HG03066 (cell line): Measurements from ENCODE around the gene IGSF22.
"Not testable (repeated sequence)": the region's sequence is repeated elsewhere in the genome, so short reads cannot be mapped to it uniquely, and the experiment has no call there.

Experiments used
- ATAC-seq: cut with Tn5 transposase; IDR thresholded peaks from one replicate; pipeline ENCODE4 v1.9.1; 2021; ENCODE audit warnings: low read depth; ENCODE audit not compliant: unreplicated experiment

IGSF22 gene

DNA sequence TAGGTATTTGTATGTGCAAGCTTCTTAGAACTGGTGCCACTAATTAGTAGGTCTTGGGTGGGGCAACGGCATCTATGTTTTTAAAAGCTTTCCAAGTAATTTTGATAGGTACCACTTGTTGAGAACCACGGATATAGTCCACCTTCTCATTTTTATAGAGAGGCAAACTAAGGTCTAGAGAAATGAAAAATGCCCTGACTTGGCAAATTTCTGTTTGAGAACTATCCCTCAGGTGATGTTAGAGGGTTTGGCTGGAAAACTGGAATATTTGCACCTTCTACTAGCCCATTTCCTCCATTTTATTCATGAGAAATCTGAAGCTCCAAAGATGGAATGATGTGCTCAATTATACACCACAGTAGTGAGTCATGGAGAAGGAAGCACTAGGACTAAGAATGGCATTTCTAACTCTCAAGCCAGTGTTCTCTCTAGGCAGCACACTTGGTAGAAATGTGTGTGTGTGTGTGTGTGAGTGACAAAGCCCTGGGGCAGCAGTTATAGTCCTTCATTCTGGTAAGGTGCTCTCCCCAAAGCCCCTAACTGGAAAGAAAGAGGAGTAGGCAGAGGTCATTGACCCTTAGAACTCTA is 29.3 kb downstream of the IGSF22 start:
- no peak for ATAC-seq

DNA sequence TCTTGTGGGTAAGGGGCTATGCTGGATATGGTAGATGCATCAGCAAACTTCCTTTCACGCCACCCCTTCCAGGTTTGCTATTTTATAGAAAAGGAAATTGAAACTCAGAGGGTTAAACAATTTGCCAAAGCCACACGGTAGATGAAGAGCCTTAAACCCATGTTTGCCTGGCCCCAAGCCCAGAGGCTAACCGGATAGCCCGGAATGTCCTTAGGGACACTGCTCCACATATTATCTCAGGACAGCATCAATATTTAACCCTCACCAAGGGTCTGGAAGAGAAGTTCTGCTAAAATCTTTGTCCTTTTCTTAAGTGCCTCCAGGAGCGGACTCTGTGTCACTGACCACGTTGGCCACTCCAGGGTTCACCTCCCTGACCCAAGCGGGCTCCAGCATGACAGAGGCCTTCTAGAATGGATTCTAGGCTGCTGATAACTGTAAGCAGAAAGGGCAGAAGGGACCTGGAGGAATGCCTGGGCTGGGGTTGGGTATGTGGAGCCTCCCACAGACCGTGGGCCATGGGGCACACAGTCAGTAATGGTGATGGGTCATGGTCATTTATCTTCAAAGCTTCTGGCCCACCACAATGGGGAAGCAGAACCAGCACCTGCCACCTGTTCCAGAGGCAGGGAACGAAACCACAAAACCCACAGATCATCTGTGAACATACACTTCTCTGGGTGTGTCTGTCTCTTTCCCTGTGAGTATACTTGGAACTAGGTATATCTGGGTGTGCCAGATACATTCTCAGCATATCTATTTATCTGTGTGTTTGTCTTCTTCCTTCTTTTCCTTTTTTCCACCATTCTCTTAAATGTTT is 32.8 kb downstream of the IGSF22 start:
- ATAC-seq = no peak

DNA sequence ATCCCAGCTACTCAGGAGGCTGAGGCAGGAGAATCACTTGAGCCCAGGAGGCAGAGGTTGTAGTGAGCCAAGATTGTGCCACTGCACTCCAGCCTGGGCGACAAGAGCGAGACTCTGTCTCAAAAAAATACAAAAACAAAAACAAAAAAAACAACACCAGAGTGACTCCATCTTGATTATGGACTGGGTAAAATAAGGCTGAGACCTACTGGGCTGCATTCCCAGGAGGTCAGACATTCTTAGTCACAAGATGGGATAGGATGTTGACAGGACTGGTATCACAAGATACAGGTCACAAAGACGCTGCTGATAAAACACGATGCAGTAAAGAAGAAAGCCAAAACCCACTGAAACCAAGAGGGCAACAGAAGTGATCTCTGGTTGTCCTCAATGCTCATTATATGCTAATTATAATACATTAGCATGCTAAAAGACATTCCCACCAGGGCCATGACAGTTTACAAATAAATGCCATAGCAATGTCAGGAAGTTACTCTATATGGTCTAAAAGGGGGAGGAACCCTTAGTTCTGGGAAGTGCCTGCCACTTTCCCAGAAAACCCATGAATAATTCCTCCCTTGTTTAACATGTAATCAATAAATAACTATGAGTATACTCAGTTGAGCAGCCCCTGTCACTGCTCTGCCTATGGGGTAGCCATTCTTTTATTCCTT is 34.4 kb downstream of the IGSF22 start:
- ATAC-seq = not testable (repeated sequence)

- ATAC-seq = no peak
Observed at GRCh38 chr11:18684267-18684666, 41.7 kb downstream of the IGSF22 start.

DNA sequence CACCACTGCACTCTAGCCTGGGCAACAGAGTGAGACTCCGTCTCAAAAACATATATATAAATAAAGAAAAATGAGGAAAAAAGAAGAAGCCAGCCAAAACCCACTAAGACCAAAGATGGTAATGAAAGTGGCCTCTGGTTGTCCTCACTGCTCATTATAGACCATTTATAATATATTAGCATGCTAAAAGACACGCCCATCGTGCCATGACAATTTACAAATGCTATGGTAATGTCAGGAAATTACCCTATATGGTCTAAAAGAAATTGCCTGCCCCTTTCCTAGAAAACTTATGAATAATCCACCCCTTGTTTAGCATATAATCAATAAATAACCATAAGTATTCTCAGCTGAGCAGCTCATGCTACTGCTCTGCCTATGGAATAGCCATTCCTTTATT is 43.5 kb downstream of the IGSF22 start:
- no peak for ATAC-seq

DNA sequence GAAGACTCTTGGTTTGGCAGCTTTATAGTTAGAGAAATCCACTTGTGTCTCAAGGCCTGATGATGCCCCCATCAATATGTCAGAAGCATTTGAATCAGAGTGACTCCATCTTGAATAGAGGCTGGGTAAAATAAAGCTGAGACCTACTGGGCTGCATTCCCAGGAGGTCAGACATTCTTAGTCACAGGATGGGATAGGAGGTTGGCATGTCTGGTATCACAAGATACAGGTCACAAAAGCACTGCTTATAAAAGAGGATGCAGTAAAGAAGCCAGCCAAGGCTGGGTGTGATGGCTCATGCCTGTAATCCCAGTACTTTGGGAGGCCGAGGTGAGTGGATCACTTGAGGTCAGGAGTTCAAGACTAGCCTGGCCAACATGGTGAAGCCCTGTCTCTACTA is 44.0 kb downstream of the IGSF22 start:
- ATAC-seq = not testable (repeated sequence)

DNA sequence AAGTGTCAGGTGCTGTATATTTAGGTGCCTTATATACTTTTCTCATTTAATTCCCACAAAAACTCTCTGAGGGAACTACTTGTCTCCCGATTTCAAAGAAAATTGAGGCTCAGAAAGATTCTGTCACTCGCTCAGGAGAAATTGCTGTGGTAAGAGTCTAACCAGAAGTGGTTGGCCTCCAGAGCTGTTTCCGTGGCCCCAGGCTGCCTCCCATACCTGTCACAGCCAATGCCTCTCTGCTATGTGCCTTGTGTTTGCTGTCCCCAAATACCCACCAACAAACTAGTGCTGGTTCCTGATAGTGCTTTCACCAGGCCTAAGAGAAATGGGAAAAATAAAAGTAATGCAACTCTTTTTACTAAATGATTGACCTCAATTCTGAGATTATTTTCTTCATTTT is 48.4 kb downstream of the IGSF22 start:
- no peak for ATAC-seq

GRCh38 chr11:18676803-18677202 is 49.2 kb downstream of the IGSF22 start:
- ATAC-seq = no peak

GRCh38 chr11:18672209-18672608 is 53.8 kb downstream of the IGSF22 start:
- ATAC-seq = not testable (repeated sequence)

DNA sequence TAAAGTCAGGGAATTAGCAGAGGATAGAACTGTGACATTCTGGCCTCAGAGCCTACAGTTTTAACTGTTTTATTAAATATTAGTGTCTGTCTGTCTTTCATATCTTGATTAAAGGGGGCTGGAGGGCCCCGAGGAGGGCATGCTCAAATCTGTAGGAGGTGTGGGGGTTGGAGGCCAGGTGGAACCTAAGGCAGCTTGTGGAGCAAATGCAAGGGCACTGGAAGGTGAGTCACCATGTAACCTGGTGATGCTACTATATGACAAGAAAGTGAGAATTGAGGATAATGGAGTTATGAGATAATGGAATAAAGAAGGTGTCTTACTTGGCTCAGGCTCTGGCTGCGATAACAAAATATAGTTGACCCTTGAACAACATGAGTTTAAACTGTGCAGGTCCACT is 54.7 kb downstream of the IGSF22 start:
- no peak for ATAC-seq

DNA sequence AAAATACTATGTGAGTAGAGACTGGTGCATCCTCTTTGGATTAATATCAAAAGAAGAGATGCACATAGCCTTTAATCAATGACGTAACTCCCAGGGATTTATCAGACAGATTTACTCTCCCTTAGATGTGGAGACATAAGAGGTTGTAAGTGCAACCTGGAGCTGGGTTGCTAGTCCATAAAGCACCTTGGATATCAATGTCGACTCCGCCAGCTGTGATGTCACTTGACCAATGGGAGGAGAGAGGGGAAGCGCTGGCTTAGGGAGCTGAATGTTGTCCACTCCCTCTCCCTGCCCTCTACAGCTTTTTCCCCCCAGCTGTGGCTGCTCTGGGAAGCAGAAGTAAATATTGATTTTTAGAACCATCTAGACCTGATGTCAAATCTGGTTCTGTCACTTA is 56.3 kb downstream of the IGSF22 start:
- ATAC-seq = no peak

GRCh38 chr11:18669219-18669596 is 56.8 kb downstream of the IGSF22 start:
- ATAC-seq = no peak

DNA sequence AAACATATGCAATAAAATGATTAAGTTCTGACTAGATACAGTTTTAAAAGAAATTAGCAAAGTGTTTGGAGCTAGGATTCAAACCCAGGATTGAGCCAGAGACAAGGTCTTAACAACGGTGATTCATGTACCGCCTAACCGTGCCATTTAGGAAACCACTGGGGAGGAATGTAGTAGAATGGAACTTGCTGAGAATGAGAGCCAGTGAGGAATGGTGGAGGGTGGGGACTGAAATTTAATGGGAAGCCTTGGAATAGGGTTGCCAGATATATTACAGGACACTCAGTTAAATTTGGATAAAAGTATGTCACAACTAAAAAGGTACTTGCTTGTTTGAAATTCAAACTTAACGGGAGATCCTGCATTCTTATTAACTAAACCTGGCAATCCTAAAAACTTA is 57.9 kb downstream of the IGSF22 start:
- ATAC-seq = no peak

- ATAC-seq = not testable (repeated sequence)
Observed at GRCh38 chr11:18665353-18665872, 60.6 kb downstream of the IGSF22 start.

DNA sequence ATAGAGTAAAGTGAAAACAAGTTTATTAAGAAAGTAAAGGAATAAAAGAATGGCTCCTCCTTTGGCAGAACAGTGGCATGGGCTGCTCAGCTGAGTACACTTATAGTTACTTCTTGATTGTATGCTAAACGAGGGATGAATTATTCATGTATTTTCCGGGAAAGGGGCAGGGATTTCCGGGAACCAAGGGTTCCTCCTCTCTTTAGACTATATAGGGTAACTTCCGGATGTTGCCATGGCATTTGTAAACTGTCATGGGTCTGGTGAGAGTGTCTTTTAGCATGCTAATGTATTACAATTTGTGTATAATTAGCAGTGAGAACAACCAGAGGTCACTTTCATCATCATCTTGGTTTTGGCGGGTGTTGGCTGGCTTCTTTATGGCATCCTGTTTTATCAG is 68.3 kb downstream of the IGSF22 start:
- ATAC-seq = no peak
